Stimulated activated memory B cell treated with anti-CD40 and anti-IgM and Interleukin-4, amounts not matched to agents 10 μg/mL and 1 μg/mL and 100 μg/mL, for 72 hours (primary cell): ENCODE data around the gene SMIM30.
"Not testable (repeated sequence)": the region's sequence is repeated elsewhere in the genome, so short reads cannot be mapped to it uniquely, and the experiment has no call there.

Experiments
- ATAC-seq: fragments of 150-1000 bp; cut with Tn5 transposase; 2 replicates; pipeline ENCODE4 v1.10.0; 2021
- H3K27ac Mint-ChIP-seq: one replicate; pipeline ENCODE4 v1.8.0; 2022; ENCODE audit warnings: mild to moderate bottlenecking, mixed read lengths
- H3K27me3 Mint-ChIP-seq: one replicate; pipeline ENCODE4 v1.8.0; 2022; ENCODE audit warnings: mixed read lengths
- H3K36me3 Mint-ChIP-seq: one replicate; pipeline ENCODE4 v1.8.0; 2022; ENCODE audit warnings: mixed read lengths
- H3K4me1 Mint-ChIP-seq: one replicate; pipeline ENCODE4 v1.8.0; 2022; ENCODE audit warnings: mixed read lengths
- H3K4me3 Mint-ChIP-seq: one replicate; pipeline ENCODE4 v1.8.0; 2022; ENCODE audit warnings: mild to moderate bottlenecking, moderate library complexity, mixed read lengths
- H3K9me3 Mint-ChIP-seq: one replicate; pipeline ENCODE4 v1.8.0; 2022; ENCODE audit warnings: mixed read lengths

SMIM30 gene

GRCh38 chr7:113125728-113126127 lies 7.4 kb upstream of the SMIM30 start:
- no peak overlapping the region for H3K4me3 Mint-ChIP-seq
- H3K27ac Mint-ChIP-seq, result no peak overlapping the region
- ATAC-seq, result no peak
- no peaks in the 10 kb centered on the region for H3K9me3 Mint-ChIP-seq
- H3K36me3 Mint-ChIP-seq, result no peaks in the 10 kb centered on the region
- peaks cover 8% of the 10 kb centered on the region for H3K4me1 Mint-ChIP-seq
- H3K27me3 Mint-ChIP-seq, result no peaks in the 10 kb centered on the region

- no peaks in the 10 kb centered on the region for H3K27me3 Mint-ChIP-seq
- no peaks in the 10 kb centered on the region for H3K9me3 Mint-ChIP-seq
- ATAC-seq, result no peak
- no peak overlapping the region for H3K27ac Mint-ChIP-seq
- H3K4me1 Mint-ChIP-seq, result peaks cover 20% of the 10 kb centered on the region
- H3K4me3 Mint-ChIP-seq, result no peak overlapping the region
- H3K36me3 Mint-ChIP-seq, result no peaks in the 10 kb centered on the region
These were observed 4.4 kb upstream of the SMIM30 start for GRCh38 chr7:113122744-113123143.

GRCh38 chr7:113120647-113121046 lies 2.3 kb upstream of the SMIM30 start:
- no peak for ATAC-seq
- no peak overlapping the region for H3K4me3 Mint-ChIP-seq
- no peaks in the 10 kb centered on the region for H3K27me3 Mint-ChIP-seq
- H3K36me3 Mint-ChIP-seq, result no peaks in the 10 kb centered on the region
- H3K27ac Mint-ChIP-seq, result no peak overlapping the region
- H3K4me1 Mint-ChIP-seq, result peaks cover 23% of the 10 kb centered on the region
- no peaks in the 10 kb centered on the region for H3K9me3 Mint-ChIP-seq

- Mint-ChIP-seq H3K36me3 (peaks cover 3% of the 10 kb centered on the region), H3K4me1 (peaks cover 23% of the 10 kb centered on the region), H3K27ac (peak overlapping the region; percentile 89), H3K27me3 (no peaks in the 10 kb centered on the region), H3K9me3 (no peaks in the 10 kb centered on the region), H3K4me3 (peak overlapping the region; percentile 86)
- ATAC-seq, result no peak
These were observed 1.1 kb upstream of the SMIM30 start for GRCh38 chr7:113119429-113119828.

GRCh38 chr7:113117374-113117774 lies 980 bp downstream of the SMIM30 start:
- H3K4me3 Mint-ChIP-seq, result peak overlapping the region; percentile 86
- H3K4me1 Mint-ChIP-seq, result peaks cover 36% of the 10 kb centered on the region
- not testable (repeated sequence) for H3K27me3 Mint-ChIP-seq, ATAC-seq, H3K9me3 Mint-ChIP-seq
- peaks cover 17% of the 10 kb centered on the region for H3K36me3 Mint-ChIP-seq
- peak overlapping the region; percentile 89 for H3K27ac Mint-ChIP-seq

DNA sequence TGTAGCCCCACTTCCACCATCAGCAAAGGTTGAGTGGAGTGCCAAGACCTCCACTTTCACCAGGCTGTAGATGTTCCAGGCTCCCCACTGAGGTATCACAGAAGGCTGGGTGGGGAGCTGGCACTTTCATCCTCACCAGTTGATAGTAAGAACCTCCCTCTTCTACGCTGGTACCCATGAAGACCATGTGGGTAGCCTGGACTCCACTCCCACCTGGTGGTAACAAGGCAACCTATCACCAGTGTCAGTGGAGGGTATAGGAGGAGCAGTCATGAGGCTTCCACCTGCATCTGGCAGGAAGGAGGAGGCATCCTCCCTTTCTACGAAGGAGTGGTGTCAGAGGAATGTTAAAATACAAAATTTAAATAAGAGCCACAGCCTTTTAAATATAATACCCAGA lies 4.4 kb downstream of the SMIM30 start:
- H3K4me1 Mint-ChIP-seq, result peaks cover 19% of the 10 kb centered on the region

DNA sequence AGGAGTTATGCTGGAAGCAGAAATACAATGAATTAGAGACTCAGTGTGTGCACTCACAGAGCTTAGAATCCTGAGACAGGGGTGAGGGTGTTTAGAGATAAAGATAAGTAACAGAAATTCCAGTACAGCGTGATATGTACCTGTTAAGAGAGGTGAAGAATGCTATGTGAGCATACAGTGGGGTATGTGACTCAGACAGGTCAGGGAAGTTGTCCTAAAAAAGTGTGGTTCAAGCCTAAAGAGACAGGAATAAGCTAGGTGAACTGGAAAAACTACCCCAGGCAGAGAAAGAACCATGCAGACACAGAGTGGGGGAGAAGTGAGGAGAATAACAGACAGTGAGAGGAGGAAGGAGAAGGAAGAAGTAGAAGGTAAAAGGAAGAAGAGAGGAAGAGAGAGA lies 8.6 kb downstream of the SMIM30 start:
- H3K36me3 Mint-ChIP-seq, result peaks cover 23% of the 10 kb centered on the region
- no peaks in the 10 kb centered on the region for H3K27me3 Mint-ChIP-seq
- no peak overlapping the region for H3K27ac Mint-ChIP-seq
- H3K9me3 Mint-ChIP-seq, result no peaks in the 10 kb centered on the region
- no peak overlapping the region for H3K4me3 Mint-ChIP-seq
- H3K4me1 Mint-ChIP-seq, result peaks cover 13% of the 10 kb centered on the region
- ATAC-seq, result no peak

More for the DNA sequence above, 4.4 kb downstream of the SMIM30 start:
- H3K36me3 Mint-ChIP-seq, result peaks cover 23% of the 10 kb centered on the region
- H3K27ac Mint-ChIP-seq, result no peak overlapping the region
- no peaks in the 10 kb centered on the region for H3K9me3 Mint-ChIP-seq
- H3K4me3 Mint-ChIP-seq, result no peak overlapping the region
- ATAC-seq, result no peak
- H3K27me3 Mint-ChIP-seq, result no peaks in the 10 kb centered on the region

GRCh38 chr7:113100121-113100603 lies 18.2 kb downstream of the SMIM30 start:
- Mint-ChIP-seq H3K27me3 (no peaks in the 10 kb centered on the region), H3K9me3 (peaks cover 6% of the 10 kb centered on the region), H3K36me3 (peaks cover 5% of the 10 kb centered on the region), H3K4me1 (no peaks in the 10 kb centered on the region), H3K27ac (no peak overlapping the region), H3K4me3 (no peak overlapping the region)
- no peak for ATAC-seq

DNA sequence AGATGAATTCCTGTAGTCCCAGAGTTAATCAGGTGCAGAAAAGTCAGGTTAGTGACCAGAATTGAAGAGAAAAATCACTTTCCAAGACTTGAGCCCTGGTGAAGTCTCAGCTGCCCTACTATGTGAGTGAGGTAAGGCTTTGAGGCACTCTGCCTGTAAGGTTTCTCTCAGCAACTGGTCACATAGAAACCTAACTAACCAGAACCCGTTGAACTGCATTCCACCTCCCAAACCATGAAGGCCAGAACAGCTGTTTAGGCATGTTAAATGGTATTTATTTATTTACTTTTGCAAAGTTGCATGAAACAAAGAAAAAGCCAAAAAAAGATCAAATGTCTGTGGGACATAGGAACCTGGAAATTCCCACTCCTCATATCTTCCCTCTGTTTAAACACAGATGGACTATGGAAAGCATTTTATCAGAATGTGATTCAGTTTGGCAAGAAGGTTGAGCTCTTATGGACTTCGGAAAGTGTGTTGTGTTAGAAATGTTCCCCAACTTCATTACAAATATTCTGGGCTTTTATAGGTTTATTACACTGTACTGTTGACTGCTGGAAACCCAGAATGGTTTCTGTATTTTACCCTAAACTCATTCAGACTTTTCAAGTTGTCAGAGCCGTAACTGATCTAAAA lies 19.0 kb downstream of the SMIM30 start:
- Mint-ChIP-seq H3K4me3 (no peak overlapping the region), H3K36me3 (peaks cover 5% of the 10 kb centered on the region), H3K9me3 (peaks cover 6% of the 10 kb centered on the region), H3K27ac (no peak overlapping the region), H3K4me1 (no peaks in the 10 kb centered on the region), H3K27me3 (no peaks in the 10 kb centered on the region)
- ATAC-seq, result no peak

GRCh38 chr7:113094517-113095249 lies 23.7 kb downstream of the SMIM30 start:
- H3K4me1 Mint-ChIP-seq, result no peaks in the 10 kb centered on the region

DNA sequence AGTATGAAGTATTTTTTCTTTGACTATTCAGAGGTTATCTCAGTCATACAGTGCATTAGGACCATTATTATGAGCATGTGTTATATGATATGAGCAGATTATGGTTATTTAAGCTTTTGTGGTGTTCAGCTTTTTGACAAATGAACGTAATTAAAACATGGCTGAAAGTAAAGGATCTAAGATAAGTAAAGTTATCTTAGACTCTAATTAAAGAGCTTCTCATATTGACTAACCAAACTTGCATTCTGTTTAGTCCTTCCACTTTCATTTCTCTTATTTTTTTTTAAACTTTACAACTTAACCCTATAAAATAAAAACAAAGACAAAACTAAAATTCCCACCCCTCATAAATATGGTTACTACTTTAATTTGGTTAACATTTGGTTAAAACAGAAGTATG lies 24.8 kb downstream of the SMIM30 start:
- H3K9me3 Mint-ChIP-seq, result no peaks in the 10 kb centered on the region

More at GRCh38 chr7:113094517-113095249, 23.7 kb downstream of the SMIM30 start:
- ATAC-seq, result no peak
- no peaks in the 10 kb centered on the region for H3K9me3 Mint-ChIP-seq
- no peak overlapping the region for H3K27ac Mint-ChIP-seq
- no peak overlapping the region for H3K4me3 Mint-ChIP-seq
- H3K27me3 Mint-ChIP-seq, result no peaks in the 10 kb centered on the region
- H3K36me3 Mint-ChIP-seq, result no peaks in the 10 kb centered on the region

GRCh38 chr7:113092762-113093161 lies 25.6 kb downstream of the SMIM30 start:
- Mint-ChIP-seq H3K36me3 (no peaks in the 10 kb centered on the region), H3K4me1 (no peaks in the 10 kb centered on the region), H3K27me3 (peaks cover under 1% of the 10 kb centered on the region), H3K4me3 (no peak overlapping the region), H3K9me3 (no peaks in the 10 kb centered on the region), H3K27ac (no peak overlapping the region)
- ATAC-seq, result no peak

More for the DNA sequence above, 24.8 kb downstream of the SMIM30 start:
- Mint-ChIP-seq H3K4me1 (no peaks in the 10 kb centered on the region), H3K4me3 (no peak overlapping the region), H3K27ac (no peak overlapping the region), H3K27me3 (no peaks in the 10 kb centered on the region), H3K36me3 (no peaks in the 10 kb centered on the region)
- ATAC-seq, result no peak

DNA sequence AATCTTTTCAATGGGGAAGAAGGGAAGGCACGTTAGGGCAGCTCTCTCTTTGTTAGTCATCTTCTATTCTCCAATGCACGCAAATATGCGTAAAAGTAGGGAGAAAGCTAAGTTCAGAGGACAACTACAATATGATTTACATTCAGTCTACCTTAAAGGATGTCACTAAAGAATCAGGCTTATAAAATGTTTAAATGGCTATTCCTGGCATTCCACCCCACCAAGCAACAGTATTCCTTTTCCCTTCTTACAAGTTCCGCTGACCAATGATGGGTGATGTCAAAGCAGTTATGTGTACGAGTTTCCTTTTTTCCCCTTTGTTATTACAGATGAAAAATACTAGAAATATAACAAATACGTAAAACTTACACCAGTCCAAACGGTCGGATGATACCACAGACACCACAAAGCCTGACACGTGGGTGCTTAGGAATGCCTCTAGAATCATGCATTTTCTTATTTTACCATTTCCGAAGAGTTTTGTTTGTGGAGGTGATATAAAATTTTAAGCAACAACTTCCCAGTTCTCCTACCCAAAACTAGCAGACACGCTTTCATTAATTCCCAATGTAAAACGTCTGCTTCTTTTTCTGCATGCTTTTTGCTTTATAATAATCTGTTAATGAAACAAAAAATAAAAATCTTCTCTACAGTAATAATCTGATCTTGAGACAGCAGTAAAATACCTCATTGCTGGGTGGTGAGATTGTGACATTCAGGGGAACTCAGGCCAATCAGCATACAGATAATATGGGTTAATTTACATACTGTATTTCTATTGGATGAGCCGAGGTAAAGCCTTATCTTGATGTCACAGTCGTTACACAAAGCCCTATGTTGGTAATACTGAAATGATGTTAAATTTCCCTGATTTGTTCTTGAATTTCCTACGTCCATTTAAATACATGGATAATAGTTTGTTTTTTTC lies 31.0 kb downstream of the SMIM30 start:
- H3K9me3 Mint-ChIP-seq, result no peaks in the 10 kb centered on the region
- H3K27me3 Mint-ChIP-seq, result peaks cover 38% of the 10 kb centered on the region
- no peak overlapping the region for H3K27ac Mint-ChIP-seq
- peaks cover 11% of the 10 kb centered on the region for H3K4me1 Mint-ChIP-seq
- H3K36me3 Mint-ChIP-seq, result no peaks in the 10 kb centered on the region
- H3K4me3 Mint-ChIP-seq, result no peak overlapping the region
- ATAC-seq, result no peak

DNA sequence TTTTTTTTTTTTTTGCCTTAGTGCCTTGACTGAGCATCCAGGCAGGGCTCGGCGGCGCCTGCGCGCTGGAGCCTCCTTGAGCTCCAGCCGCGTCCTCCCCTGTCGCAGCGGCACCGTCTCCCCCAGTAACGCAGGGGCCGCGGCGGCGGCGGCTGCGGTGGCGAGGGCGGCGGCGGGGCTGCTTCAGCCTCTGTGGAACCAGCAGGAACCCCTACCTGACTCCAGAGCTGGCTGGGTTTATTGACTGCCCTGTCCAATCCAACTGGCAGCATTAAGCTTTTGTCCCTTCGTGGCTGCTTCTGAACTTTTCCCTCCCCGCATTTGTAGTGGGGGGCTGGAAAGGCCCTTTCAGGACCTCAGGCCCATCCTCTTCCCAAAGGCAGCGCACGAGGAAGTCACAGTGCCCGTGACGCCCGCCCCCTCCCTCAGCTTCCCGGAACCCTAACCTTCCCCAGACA lies 31.9 kb downstream of the SMIM30 start, which contains the start of gene GPR85:
Gene GPR85 (minus strand): TSS at position 397 of the 458 bp plus-strand sequence. CDS start 2,106 bp downstream, outside the sequence.
- H3K4me3 Mint-ChIP-seq, result peak within 1 kb of the TSS; percentile 66
- peak; percentile 82 for ATAC-seq
- H3K27me3 Mint-ChIP-seq, result peaks cover 38% of the 10 kb centered on the region
- no peaks in the 10 kb centered on the region for H3K9me3 Mint-ChIP-seq
- no peak within 1 kb of the TSS for H3K27ac Mint-ChIP-seq
- H3K4me1 Mint-ChIP-seq, result peaks cover 11% of the 10 kb centered on the region
- no peaks in the 10 kb centered on the region for H3K36me3 Mint-ChIP-seq
